Gastrocnemius medialis (tissue), 4 donors: Measurements from ENCODE around the gene ATF7IP. TPM values are rescaled to one million over a fixed set of nuclear protein-coding genes. Genes with fewer than 3 reads are reported as not detected.

ENCODE experiments used
- ATAC-seq, 2 donors: fragments of 150-250 bp; one replicate each; pipeline ENCODE4 v1.9.1; 2016
- DNase-seq, 2 donors: peaks; one replicate each; pipeline ENCODE4 v3.0.0-alpha.2; 2019
- H3K27ac ChIP-seq, 4 donors: fragments of 200-600 bp; sonication (generic); 1 replicate in 1 of 4; 2 replicates in 3 of 4; pipeline ENCODE4 v1.5.1; 2016 to 2018; ENCODE audit warnings: mild to moderate bottlenecking in 2 of 4, moderate library complexity in 1 of 4
- H3K27me3 ChIP-seq, 3 donors: fragments of 200-600 bp; sonication (generic) in 2 of 3; 1 replicate in 1 of 3; 2 replicates in 2 of 3; pipeline versions ENCODE4 v1.5.1 to v1.6.0; 2016 to 2019; ENCODE audit warnings: mild to moderate bottlenecking in 1 of 3, moderate library complexity in 1 of 3
- H3K36me3 ChIP-seq, 2 donors: fragments of 200-600 bp; sonication (generic) in 1 of 2; one replicate each; pipeline ENCODE4 v1.5.1; 2017 to 2018
- H3K4me1 ChIP-seq, 2 donors: fragments of 200-600 bp; sonication (generic) in 1 of 2; one replicate each; pipeline ENCODE4 v1.5.1; 2016 to 2017; ENCODE audit warnings: mild to moderate bottlenecking in 2 of 2
- H3K4me3 ChIP-seq, 4 donors: fragments of 200-600 bp; sonication (generic) in 3 of 4; 1 replicate in 1 of 4; 2 replicates in 3 of 4; pipeline ENCODE4 v1.5.1; 2016 to 2019; ENCODE audit warnings: mild to moderate bottlenecking in 2 of 4
- H3K9me3 ChIP-seq, 3 donors: fragments of 200-600 bp; sonication (generic) in 2 of 3; 1 replicate in 1 of 3; 2 replicates in 2 of 3; pipeline ENCODE4 v1.5.1; 2016 to 2019
- CTCF ChIP-seq, 5 experiments: fragments of 450-650 bp in 3 of 5; fragments of 200-600 bp in 2 of 5; sonication (generic) in 2 of 5; IDR thresholded peaks in 4 of 5; conservative IDR thresholded peaks in 1 of 5; 1 replicate in 4 of 5; 2 replicates in 1 of 5; pipeline ENCODE4 v1.5.1; 2016 to 2019; ENCODE audit warnings: antibody characterized with exemption in 5 of 5, mild to moderate bottlenecking in 3 of 5, moderate library complexity in 3 of 5
- POLR2A ChIP-seq, 2 donors: fragments of 450-650 bp; IDR thresholded peaks; one replicate each; pipeline ENCODE4 v1.6.1; 2017; ENCODE audit warnings: antibody characterized with exemption in 2 of 2, mild to moderate bottlenecking in 2 of 2, moderate library complexity in 2 of 2
- in situ Hi-C, 4 donors: fragments of 200-750 bp; cut with MboI; loops; one replicate each; pipeline versions ENCODE4 v1.15.0 to v1.8.0; 2017; ENCODE audit warnings: low sequenced_read_pairs in 4 of 4
- intact Hi-C: fragments of 100-400 bp; cut with DNase I; formaldehyde crosslinking; loops from one replicate; pipeline ENCODE4 v1.15.1; 2023; ENCODE audit warnings: low total_unique reads
- total RNA-seq, 4 donors: library from RNA; depleted of rRNA; stranded (reverse); fragments of >200 nt; gene quantifications; one replicate each; pipeline versions ENCODE4 v1.1.0 to v1.2.3, GENCODE V29; 2016

ATF7IP gene
- total RNA-seq, 4 donors from 2014 or later: 15.9 to 42.2 (median 30.7) TPM

- intact Hi-C loops (no loop called here), in situ Hi-C loops (no loop called here)
- H3K27ac ChIP-seq: no peak overlapping the region
- no peak for TF ChIP-seq POLR2A (IDR thresholded peaks at IDR 0.05)
- no peak for TF ChIP-seq CTCF (IDR thresholded peaks at IDR 0.05 in 4 of 5, conservative IDR thresholded peaks at IDR 0.05 in 1 of 5)
- H3K27me3 ChIP-seq: no peaks in the 10 kb centered on the region
- ATAC-seq: no peak
- no peak overlapping the region for H3K4me3 ChIP-seq
- H3K9me3 ChIP-seq: no peaks in the 10 kb centered on the region
- no peak for DNase-seq
- H3K4me1 ChIP-seq: no peaks in the 10 kb centered on the region
- no peaks in the 10 kb centered on the region for H3K36me3 ChIP-seq
These were observed 180.0 kb downstream of the ATF7IP start for GRCh38 chr12:14545144-14546124.

GRCh38 chr12:14547571-14547970 is 182.1 kb downstream of the ATF7IP start:
- in situ Hi-C loops: no loop called here
- H3K4me3 ChIP-seq: no peak overlapping the region
- H3K27ac ChIP-seq: no peak overlapping the region
- DNase-seq (no peak), ATAC-seq (no peak)
- no peaks in the 10 kb centered on the region for H3K4me1 ChIP-seq
- no peaks in the 10 kb centered on the region for H3K9me3 ChIP-seq
- H3K36me3 ChIP-seq: no peaks in the 10 kb centered on the region
- TF ChIP-seq POLR2A (IDR thresholded peaks at IDR 0.05) (no peak), CTCF (IDR thresholded peaks at IDR 0.05 in 4 of 5, conservative IDR thresholded peaks at IDR 0.05 in 1 of 5) (no peak)
- intact Hi-C loops: no loop called here
- H3K27me3 ChIP-seq: no peaks in the 10 kb centered on the region

GRCh38 chr12:14548609-14549008 is 183.1 kb downstream of the ATF7IP start:
- intact Hi-C loops: no loop called here
- H3K4me3 ChIP-seq: no peak overlapping the region
- H3K9me3 ChIP-seq: no peaks in the 10 kb centered on the region
- no peaks in the 10 kb centered on the region for H3K27me3 ChIP-seq
- ATAC-seq (no peak), DNase-seq (no peak)
- TF ChIP-seq CTCF (IDR thresholded peaks at IDR 0.05 in 4 of 5, conservative IDR thresholded peaks at IDR 0.05 in 1 of 5): no peak
- in situ Hi-C loops: no loop called here
- no peaks in the 10 kb centered on the region for H3K4me1 ChIP-seq
- no peak overlapping the region for H3K27ac ChIP-seq
- no peaks in the 10 kb centered on the region for H3K36me3 ChIP-seq

Other genes starting within 250 kb of the ATF7IP start
- gene PLBD1, start 202.2 kb downstream of the ATF7IP start, total RNA-seq: 1 to 10 TPM; 3.0 to 7.1 (median 5.8) TPM